Sciatic nerve (tissue), 2 donors: Measurements from ENCODE around the gene SPDYE2B. TPM values are rescaled to one million over a fixed set of nuclear protein-coding genes. Genes with fewer than 3 reads are reported as not detected.
"Not testable (repeated sequence)": the region's sequence is repeated elsewhere in the genome, so short reads cannot be mapped to it uniquely, and the experiment has no call there.

ENCODE experiments used
- ATAC-seq: fragments of 200-7000 bp; cut with Tn5 transposase; one replicate; pipeline ENCODE4 v1.9.1; 2020; ENCODE audit warnings: mild to moderate bottlenecking, moderate library complexity
- DNase-seq: peaks from one replicate; pipeline ENCODE4 v3.0.0-alpha.2; 2020; ENCODE audit warnings: low spot score
- intact Hi-C: fragments of 100-400 bp; cut with DNase I; formaldehyde crosslinking; loops from one replicate; pipeline ENCODE4 v1.14.2; 2022
- total RNA-seq: library from RNA; stranded (reverse); fragmentation: NEBNext Ultra II Directional; extraction: Animal tissue kit (Norgen Biotek cat#: 25700); gene quantifications from one replicate; pipeline ENCODE4 v1.2.1, GENCODE V29; 2021
- donor health status: DM: no; HTN: no; CAD: no.
- donor health status: DM: no; HTN: no; CAD: no.

Gene SPDYE2B
- total RNA-seq, 1 donor from 2014 or later = not detected

DNA sequence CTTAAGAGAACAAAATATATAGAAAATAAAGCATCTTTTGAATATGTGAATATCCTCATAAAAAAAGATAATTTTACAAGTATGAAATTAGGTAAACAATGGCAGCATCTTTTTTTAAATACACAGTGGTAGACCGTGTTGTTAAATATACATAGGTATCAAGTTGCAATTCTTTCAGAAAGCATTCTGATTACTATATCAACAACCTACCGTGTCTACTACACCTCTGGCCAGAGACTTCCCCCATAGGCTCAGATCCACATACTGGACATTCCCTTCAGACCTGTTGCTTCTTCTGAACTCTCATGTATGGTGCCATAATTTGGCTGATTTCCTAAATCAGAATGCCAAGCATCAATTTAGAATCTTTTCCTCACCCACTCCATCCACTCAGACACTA is 43.9 kb downstream of the SPDYE2B start:
- DNase-seq, intact Hi-C loops, ATAC-seq: not testable (repeated sequence)

DNA sequence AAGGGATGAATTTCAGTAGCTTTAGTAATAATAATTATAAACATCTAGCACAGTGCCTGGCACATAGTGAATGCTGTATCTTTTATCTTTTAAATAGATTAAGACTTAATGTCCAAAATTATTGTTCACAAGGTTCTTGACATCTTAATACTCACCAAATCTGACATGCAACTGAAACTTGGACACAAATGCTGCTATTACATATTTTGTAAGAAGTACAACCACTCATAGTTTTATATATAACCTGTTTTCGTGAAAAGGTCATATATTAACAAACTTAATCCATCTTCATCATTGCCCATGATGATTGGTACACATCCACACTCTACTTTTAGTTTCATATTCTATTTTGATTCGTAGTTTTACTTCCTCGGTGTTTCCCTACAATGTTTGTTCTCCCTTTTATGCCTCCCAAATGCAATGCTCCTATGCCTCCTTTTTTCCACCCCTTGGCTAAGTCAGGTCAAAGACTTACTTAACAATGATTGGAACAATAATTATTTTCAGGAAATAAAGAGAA is 45.0 kb downstream of the SPDYE2B start:
- ATAC-seq, intact Hi-C loops, DNase-seq: not testable (repeated sequence)

DNA sequence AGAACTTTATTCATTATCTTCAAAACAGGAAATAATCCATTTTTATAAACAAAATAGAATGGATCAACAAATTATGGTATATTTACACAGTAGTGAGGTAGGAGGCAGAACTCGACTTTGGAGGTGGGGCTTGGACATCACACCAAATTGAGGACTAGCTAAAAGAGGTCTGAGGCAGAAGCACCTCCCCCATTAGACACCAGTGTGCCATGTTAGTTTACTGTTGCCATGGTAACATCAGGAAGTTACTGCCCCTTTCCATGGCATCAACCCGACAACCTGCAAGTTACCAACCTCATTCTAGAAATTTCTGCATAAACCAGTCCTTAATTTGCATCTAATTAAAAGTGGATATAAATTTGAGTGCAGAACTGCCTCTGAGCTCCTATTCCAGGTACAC is 45.9 kb downstream of the SPDYE2B start:
- DNase-seq, intact Hi-C loops, ATAC-seq: not testable (repeated sequence)

DNA sequence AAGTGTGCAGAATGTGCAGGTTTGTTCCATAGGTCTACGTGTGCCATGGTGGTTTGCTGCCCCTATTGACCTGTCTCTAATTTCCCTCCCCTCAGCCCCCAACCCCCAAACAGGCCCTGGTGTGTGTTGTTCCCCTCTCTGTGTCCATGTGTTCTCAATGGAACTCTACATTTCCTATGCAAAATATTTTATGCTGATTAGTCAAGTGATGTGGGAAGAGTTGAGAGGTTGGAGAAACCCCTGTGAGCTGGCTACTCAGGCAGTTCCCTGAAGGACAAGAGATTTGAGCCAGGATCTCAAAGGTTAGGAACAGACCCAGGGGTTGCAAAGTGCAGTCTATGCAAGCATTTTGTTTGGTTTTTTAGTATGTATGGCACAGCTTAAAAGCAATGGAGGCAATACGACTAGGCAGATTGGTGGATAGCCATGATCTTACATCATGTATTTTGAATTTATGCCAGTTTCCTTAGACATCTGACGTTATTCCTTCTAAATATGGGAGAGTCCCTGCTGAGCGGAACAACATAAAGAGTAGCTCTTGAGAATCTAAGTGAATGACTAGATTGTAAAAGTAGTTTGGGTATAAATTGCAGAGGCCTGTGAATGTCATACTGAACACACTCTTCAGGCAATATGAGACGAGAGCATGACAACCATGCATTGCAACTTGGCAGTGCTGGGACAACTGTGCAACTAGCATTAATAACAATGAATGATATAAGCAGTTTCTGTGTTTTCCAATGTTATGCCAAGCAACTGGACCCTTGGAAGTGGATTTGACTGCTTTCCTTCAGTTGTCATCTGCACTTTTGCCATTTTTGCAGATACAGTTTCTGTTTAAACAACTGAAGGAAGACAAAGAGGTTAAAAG is 47.8 kb downstream of the SPDYE2B start:
- ATAC-seq, DNase-seq, intact Hi-C loops: not testable (repeated sequence)

DNA sequence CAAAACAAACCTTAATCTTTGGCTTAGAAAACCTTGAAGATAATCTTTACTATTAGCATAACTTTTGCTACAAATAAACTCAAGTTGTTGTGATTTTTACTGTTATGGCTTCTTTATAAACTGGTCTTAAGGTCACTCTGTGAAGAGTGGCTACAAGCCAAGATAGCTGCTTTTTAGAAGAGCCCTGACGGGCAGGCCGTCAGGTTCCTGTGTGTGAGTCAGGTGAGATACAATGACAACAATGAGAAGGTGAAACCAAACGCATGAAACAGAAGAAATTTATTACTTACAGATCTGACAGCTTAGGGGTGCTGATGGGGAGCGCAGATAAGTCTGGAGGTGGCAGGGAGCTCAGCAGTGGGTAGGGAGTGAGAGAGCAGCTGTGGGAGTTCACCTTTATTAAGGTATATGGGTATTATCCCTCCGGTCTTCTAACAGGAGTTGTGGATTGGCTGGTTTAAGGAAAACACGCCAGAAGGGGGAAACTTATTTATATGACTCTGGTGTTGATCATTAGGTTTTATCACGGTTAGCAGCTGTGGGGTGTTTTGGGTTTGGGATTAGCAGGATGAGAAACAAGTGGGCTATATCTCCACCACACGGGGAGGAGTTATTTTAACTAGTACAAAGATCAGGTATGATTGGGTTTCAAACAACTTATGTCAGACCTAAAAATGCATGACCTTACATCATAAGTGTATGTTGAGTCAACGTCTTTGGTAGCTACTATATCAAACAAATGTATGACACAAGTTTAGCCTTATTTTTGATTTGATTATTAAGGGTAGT is 49.0 kb downstream of the SPDYE2B start:
- intact Hi-C loops, ATAC-seq, DNase-seq: not testable (repeated sequence)

Other genes starting within 250 kb of the SPDYE2B start
- 18.0 TPM for gene ORAI2, start 216.7 kb upstream of the SPDYE2B start, total RNA-seq
- 8.6 TPM for gene ALKBH4, start 185.5 kb upstream of the SPDYE2B start, total RNA-seq
- 11.1 TPM for gene LRWD1, start 185.3 kb upstream of the SPDYE2B start, total RNA-seq
- gene POLR2J, start 171.4 kb upstream of the SPDYE2B start, total RNA-seq = 31.6 TPM
- 59.3 TPM for gene RASA4B, start 132.5 kb upstream of the SPDYE2B start, total RNA-seq
- gene UPK3BL2, start 106.6 kb upstream of the SPDYE2B start, total RNA-seq = 31.6 TPM
- 0.31 TPM for gene SPDYE2, start 99.1 kb upstream of the SPDYE2B start, total RNA-seq
- gene POLR2J3, start 77.7 kb upstream of the SPDYE2B start, total RNA-seq = 64.2 TPM
- gene RASA4, start 33.6 kb upstream of the SPDYE2B start, total RNA-seq = 233 TPM
- gene UPK3BL1, start 7.5 kb upstream of the SPDYE2B start, total RNA-seq = 23.0 TPM
- 20.6 TPM for gene POLR2J2, start 21.3 kb downstream of the SPDYE2B start, total RNA-seq
- 13.1 TPM for gene FAM185A, start 98.7 kb downstream of the SPDYE2B start, total RNA-seq